Smooth muscle cell (in vitro differentiated cells): Measurements from ENCODE around the gene LIPE. TPM values are rescaled to one million over a fixed set of nuclear protein-coding genes. Genes with fewer than 3 reads are reported as not detected.

ENCODE experiments used
- DNase-seq: peaks from one replicate; lab custom pipeline; 2025; ENCODE audit not compliant: unreplicated experiment; lab: John Stamatoyannopoulos, UW
- H2AFZ ChIP-seq: fragments of 200-600 bp; sonication (generic); 2 replicates; pipeline ENCODE4 v1.6.0; 2016; ENCODE audit warnings: antibody characterized with exemption, low read depth, mild to moderate bottlenecking
- H3F3A ChIP-seq: fragments of 200-600 bp; sonication (generic); 2 replicates; pipeline ENCODE4 v1.6.0; 2017; ENCODE audit warnings: antibody characterized with exemption, low read depth
- H3K27ac ChIP-seq: fragments of 200-600 bp; sonication (generic); 2 replicates; pipeline ENCODE4 v1.5.1; 2016; ENCODE audit warnings: low read depth, mild to moderate bottlenecking
- H3K27me3 ChIP-seq: fragments of 200-600 bp; sonication (generic); 2 replicates; pipeline ENCODE4 v1.6.1; 2016; ENCODE audit warnings: low read depth, mild to moderate bottlenecking
- H3K36me3 ChIP-seq: fragments of 200-600 bp; sonication (generic); 2 replicates; pipeline ENCODE4 v1.5.1; 2016; ENCODE audit warnings: low read depth
- H3K4me1 ChIP-seq: fragments of 200-600 bp; sonication (generic); 2 replicates; pipeline ENCODE4 v1.5.1; 2016; ENCODE audit warnings: low read depth
- H3K4me2 ChIP-seq: fragments of 200-600 bp; sonication (generic); 2 replicates; pipeline ENCODE4 v1.6.0; 2016; ENCODE audit warnings: mild to moderate bottlenecking
- H3K4me3 ChIP-seq: fragments of 200-600 bp; sonication (generic); 2 replicates; pipeline ENCODE4 v1.5.1; 2016; ENCODE audit warnings: mild to moderate bottlenecking
- H3K79me2 ChIP-seq: fragments of 200-600 bp; sonication (generic); 2 replicates; pipeline ENCODE4 v1.6.0; 2016; ENCODE audit warnings: low read depth, mild to moderate bottlenecking
- H3K9ac ChIP-seq: fragments of 200-600 bp; sonication (generic); 2 replicates; pipeline ENCODE4 v1.6.0; 2016; ENCODE audit warnings: low read depth
- H3K9me3 ChIP-seq: fragments of 200-600 bp; sonication (generic); replicated peaks from 2 replicates; pipeline ENCODE4 v1.5.1; 2016; ENCODE audit warnings: low read depth
- H4K20me1 ChIP-seq: fragments of 200-600 bp; sonication (generic); 2 replicates; pipeline ENCODE4 v1.6.0; 2016; ENCODE audit warnings: low read depth
- CTCF ChIP-seq: fragments of 200-600 bp; sonication (generic); IDR thresholded peaks from 2 replicates; pipeline ENCODE4 v1.5.1; 2017; ENCODE audit warnings: borderline replicate concordance, mild to moderate bottlenecking, antibody characterized with exemption; ENCODE audit not compliant: insufficient read depth, poor library complexity, severe bottlenecking
- WGBS: methylation state at CpG from one replicate; pipeline ENCODE4 v1.1.7; 2016; ENCODE audit warnings: low lambda C conversion rate; 5-methylcytosine and 5-hydroxymethylcytosine counted together
- polyA plus RNA-seq: library from polyadenylated mRNA; unstranded; fragments of >200 nt; fragmentation: Nextera tagmentation; extraction: Ambion mirVana; gene quantifications from 2 replicates; pipeline ENCODE4 v1.2.1, GENCODE V29; 2016
- total RNA-seq: library from RNA; depleted of rRNA; stranded (reverse); fragments of >200 nt; gene quantifications from 2 replicates; pipeline ENCODE4 v1.2.3, GENCODE V29; 2014

Gene LIPE
- total and polyA plus RNA-seq, 2 experiments from 2014 or later = 8.4 to 9.2 TPM

GRCh38 chr19:42423462-42424344, 3.5 kb downstream of the LIPE start:
- Histone ChIP-seq H3K9ac (no peak overlapping the region), H3K4me2 (peak overlapping the region; percentile 91), H3K9me3 (no peaks in the 10 kb centered on the region), H2AFZ (peak overlapping the region; percentile 94), H3K79me2 (no peaks in the 10 kb centered on the region), H3F3A (no peaks in the 10 kb centered on the region), H3K27ac (no peak overlapping the region), H3K36me3 (no peaks in the 10 kb centered on the region), H3K4me3 (peak overlapping the region; percentile 77), H3K27me3 (no peaks in the 10 kb centered on the region), H3K4me1 (peaks cover 17% of the 10 kb centered on the region), H4K20me1 (no peaks in the 10 kb centered on the region)
- no peak for TF ChIP-seq CTCF
- peak; percentile 42 for DNase-seq
- 24% methylated on average over 58 of the region's 65 CpGs for WGBS

DNA sequence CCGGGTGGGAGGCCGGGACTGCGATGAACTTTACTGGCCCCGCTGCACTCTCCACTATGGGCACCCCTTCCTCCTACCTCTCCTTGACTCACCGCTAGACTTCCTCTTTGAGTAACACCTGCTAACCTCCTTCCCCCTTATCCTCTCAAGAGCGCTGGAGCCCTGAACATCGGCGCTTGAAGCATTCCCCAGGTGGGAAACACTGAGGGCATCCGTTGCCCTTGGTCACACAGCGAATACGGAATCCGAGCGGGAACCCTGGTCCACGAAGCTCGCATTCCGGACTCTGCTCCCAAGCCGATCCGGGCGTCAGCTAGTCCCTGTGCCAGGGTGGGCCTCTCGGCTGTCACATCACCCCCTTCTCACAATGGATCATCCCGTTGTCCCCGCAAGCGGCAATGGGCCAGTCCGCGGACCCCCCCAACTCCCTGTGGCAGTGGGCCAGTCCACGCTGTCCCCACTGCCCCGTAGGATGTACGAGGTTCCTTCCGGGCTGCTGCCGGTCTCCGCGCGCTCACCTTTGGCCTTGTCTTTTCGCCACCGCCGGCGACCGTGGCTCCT, 4.2 kb downstream of the LIPE start:
- H3K4me2 ChIP-seq = peak overlapping the region; percentile 91
- H3F3A ChIP-seq = no peaks in the 10 kb centered on the region
- no peak overlapping the region for H3K27ac ChIP-seq
- no peaks in the 10 kb centered on the region for H3K9me3 ChIP-seq
- H3K79me2 ChIP-seq = no peaks in the 10 kb centered on the region
- no peaks in the 10 kb centered on the region for H4K20me1 ChIP-seq
- peak overlapping the region; percentile 94 for H2AFZ ChIP-seq
- no peak overlapping the region for H3K9ac ChIP-seq
- no peaks in the 10 kb centered on the region for H3K27me3 ChIP-seq
- no peaks in the 10 kb centered on the region for H3K36me3 ChIP-seq
- no peak for TF ChIP-seq CTCF
- no peak for DNase-seq
- H3K4me3 ChIP-seq = peak overlapping the region; percentile 77
- 9% methylated on average over 38 of the region's 38 CpGs for WGBS
- H3K4me1 ChIP-seq = peaks cover 10% of the 10 kb centered on the region

DNA sequence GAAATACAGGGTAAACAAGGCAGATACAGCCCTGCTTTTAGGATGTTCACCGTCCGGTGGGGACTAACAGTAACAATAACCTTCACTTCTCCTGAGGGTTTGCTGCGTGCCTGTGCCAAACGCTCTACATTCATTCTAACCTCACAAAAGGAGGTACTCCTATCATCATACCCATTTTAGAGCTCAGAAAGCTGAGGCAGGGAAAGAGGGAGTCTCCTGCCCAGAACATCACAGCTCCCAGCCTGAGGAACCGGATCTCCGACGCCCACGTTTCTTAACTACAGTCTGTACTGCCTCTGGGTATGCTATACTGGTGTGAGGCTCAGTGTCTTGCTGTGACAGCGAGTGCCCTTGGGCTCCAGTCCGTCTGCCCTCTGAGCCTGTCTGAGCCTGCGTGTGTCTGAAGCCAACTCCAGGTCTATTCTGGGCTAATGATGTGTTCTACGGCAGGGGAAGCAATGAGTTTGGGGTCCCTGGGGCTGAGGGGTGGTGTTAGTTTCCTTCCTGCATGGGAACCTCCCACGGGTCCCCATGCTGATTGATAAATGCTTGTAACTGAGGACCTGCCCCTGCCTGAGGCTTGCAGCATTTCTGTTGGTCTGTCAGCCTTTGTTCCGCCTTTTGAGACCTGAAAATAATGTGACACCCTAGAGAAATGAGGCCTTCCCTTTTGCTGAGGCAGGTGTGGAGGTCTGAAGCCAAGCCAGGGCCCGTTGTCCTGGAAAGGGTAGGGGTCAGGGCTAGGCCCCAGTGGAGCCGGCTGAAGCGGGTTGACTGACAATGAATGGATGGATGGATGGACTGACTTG, 4.9 kb downstream of the LIPE start:
- peaks cover 10% of the 10 kb centered on the region for H3K4me1 ChIP-seq
- H4K20me1 ChIP-seq = no peaks in the 10 kb centered on the region
- no peaks in the 10 kb centered on the region for H3K27me3 ChIP-seq
- H3K9ac ChIP-seq = no peak overlapping the region
- H3K27ac ChIP-seq = no peak overlapping the region
- peak overlapping the region; percentile 91 for H3K4me2 ChIP-seq
- H3F3A ChIP-seq = no peaks in the 10 kb centered on the region
- no peaks in the 10 kb centered on the region for H3K79me2 ChIP-seq
- peak overlapping the region; percentile 77 for H3K4me3 ChIP-seq
- 78% methylated on average over 17 of the region's 17 CpGs for WGBS
- TF ChIP-seq CTCF = no peak
- no peaks in the 10 kb centered on the region for H3K36me3 ChIP-seq
- no peak for DNase-seq
- no peak overlapping the region for H2AFZ ChIP-seq
- H3K9me3 ChIP-seq = no peaks in the 10 kb centered on the region
